Lower leg skin (tissue), 3 donors: Measurements from ENCODE around the gene PTOV1.

Experiments used
- CTCF ChIP-seq, 3 donors: fragments of 450-650 bp; IDR thresholded peaks; one replicate each; pipeline ENCODE4 v1.5.1; 2016; ENCODE audit warnings: antibody characterized with exemption in 3 of 3, mild to moderate bottlenecking in 3 of 3, moderate library complexity in 2 of 3
- POLR2A ChIP-seq, 2 donors: fragments of 450-650 bp; IDR thresholded peaks; one replicate each; pipeline ENCODE4 v1.6.1; 2016 to 2017; ENCODE audit warnings: antibody characterized with exemption in 2 of 2, mild to moderate bottlenecking in 1 of 2, moderate library complexity in 1 of 2

- TF ChIP-seq CTCF (IDR thresholded peaks at IDR 0.05) (no peak), POLR2A (IDR thresholded peaks at IDR 0.05) (no peak)
Measured at GRCh38 chr19:49835562-49835961, 15.4 kb upstream of the PTOV1 start.
